ENCODE data around the gene TFF3.

- TF ChIP-seq CTCF (IDR thresholded peaks at IDR 0.05) (no peak), EZH2 (IDR thresholded peaks at IDR 0.05) (no peak)
These were observed 5.6 kb upstream of the TFF3 start for GRCh38 chr21:42320791-42321190.
